ENCODE results near the gene RGMA.

The RGMA gene

GRCh38 chr15:93089727-93090305 lies 805 bp upstream of the RGMA start:
- no peak for DNase-seq

- DNase-seq: peak; percentile 58
These were observed 621 bp downstream of the RGMA start for GRCh38 chr15:93088200-93088980.

GRCh38 chr15:93087825-93088199 lies 1.2 kb downstream of the RGMA start:
- peak; percentile 67 for DNase-seq

- no peak for DNase-seq
These were observed 2.2 kb downstream of the RGMA start for GRCh38 chr15:93086791-93087190.

GRCh38 chr15:93085692-93086091 lies 3.3 kb downstream of the RGMA start:
- DNase-seq: no peak

GRCh38 chr15:93082861-93083260 lies 6.2 kb downstream of the RGMA start:
- no peak for DNase-seq

GRCh38 chr15:93081399-93081798 lies 7.6 kb downstream of the RGMA start:
- DNase-seq: no peak

GRCh38 chr15:93080451-93080850 lies 8.6 kb downstream of the RGMA start:
- DNase-seq: no peak

- DNase-seq: no peak
These were observed 12.1 kb downstream of the RGMA start for GRCh38 chr15:93076875-93077274.

GRCh38 chr15:93076217-93076616 lies 12.8 kb downstream of the RGMA start:
- no peak for DNase-seq

GRCh38 chr15:93074599-93074998 lies 14.4 kb downstream of the RGMA start:
- no peak for DNase-seq

- no peak for DNase-seq
These were observed 15.5 kb downstream of the RGMA start for GRCh38 chr15:93073465-93073952.

GRCh38 chr15:93072411-93073394 lies 16.3 kb downstream of the RGMA start:
- peak; percentile 79 for DNase-seq

- no peak for DNase-seq
These were observed 17.0 kb downstream of the RGMA start for GRCh38 chr15:93072011-93072410.

- no peak for DNase-seq
These were observed 17.5 kb downstream of the RGMA start for GRCh38 chr15:93071469-93071936.

- DNase-seq: no peak
These were observed 18.3 kb downstream of the RGMA start for GRCh38 chr15:93070551-93071296.

- no peak for DNase-seq
These were observed 18.9 kb downstream of the RGMA start for GRCh38 chr15:93070132-93070531.

GRCh38 chr15:93068581-93069199 lies 20.3 kb downstream of the RGMA start:
- no peak for DNase-seq

- DNase-seq: no peak
These were observed 21.3 kb downstream of the RGMA start for GRCh38 chr15:93067649-93068085.

GRCh38 chr15:93066834-93067648 lies 22.0 kb downstream of the RGMA start:
- DNase-seq: no peak

GRCh38 chr15:93066224-93066681 lies 22.8 kb downstream of the RGMA start:
- DNase-seq: no peak

Data from 8988T (cell line).